Body of pancreas (tissue), 4 donors: Measurements from ENCODE around the gene EEF2. TPM values are rescaled to one million over a fixed set of nuclear protein-coding genes. Genes with fewer than 3 reads are reported as not detected.

ENCODE experiments used
- ATAC-seq: fragments of 150-250 bp; one replicate; pipeline ENCODE4 v1.9.1; 2016
- DNase-seq, 4 donors: peaks; one replicate each; pipeline ENCODE4 v3.0.0-alpha.2; 2019
- H3K27ac ChIP-seq, 4 donors: fragments of 200-600 bp; sonication (generic); 1 replicate in 3 of 4; 2 replicates in 1 of 4; pipeline versions ENCODE4 v1.5.1 to v1.6.1; 2016 to 2019; ENCODE audit warnings: mild to moderate bottlenecking in 1 of 4, mixed read lengths in 1 of 4, moderate library complexity in 1 of 4
- H3K27me3 ChIP-seq, 2 donors: fragments of 200-600 bp; sonication (generic); one replicate each; pipeline ENCODE4 v1.6.0; 2016; ENCODE audit warnings: mild to moderate bottlenecking in 1 of 2
- H3K36me3 ChIP-seq, 2 donors: fragments of 200-600 bp; sonication (generic); replicated peaks in 1 of 2; 2 replicates each; pipeline ENCODE4 v1.5.1; 2016; ENCODE audit warnings: low read depth in 2 of 2; ENCODE audit not compliant: insufficient read depth in 1 of 2
- H3K4me1 ChIP-seq: fragments of 200-600 bp; sonication (generic); one replicate; pipeline ENCODE4 v1.6.0; 2016
- H3K4me3 ChIP-seq, 2 donors: fragments of 200-600 bp; sonication (generic); 1 replicate in 1 of 2; 2 replicates in 1 of 2; pipeline ENCODE4 v1.5.1; 2016 to 2019
- H3K9me3 ChIP-seq, 3 donors: fragments of 200-600 bp; sonication (generic); 1 replicate in 2 of 3; 2 replicates in 1 of 3; pipeline ENCODE4 v1.5.1; 2016
- CTCF ChIP-seq, 7 experiments: fragments of 450-650 bp in 4 of 7; fragments of 200-600 bp in 3 of 7; sonication (generic) in 3 of 7; IDR thresholded peaks; one replicate each; pipeline ENCODE4 v1.5.1; 2016 to 2019; ENCODE audit warnings: antibody characterized with exemption in 7 of 7
- POLR2A ChIP-seq, 3 donors: fragments of 450-650 bp; IDR thresholded peaks; one replicate each; pipeline ENCODE4 v1.6.1; 2016; ENCODE audit warnings: antibody characterized with exemption in 3 of 3, mild to moderate bottlenecking in 2 of 3
- WGBS, 2 donors: methylation state at CpG; one replicate each; pipeline ENCODE4 v1.1.5; 2017; 5-methylcytosine and 5-hydroxymethylcytosine counted together
- intact Hi-C: fragments of 100-400 bp; cut with DNase I; formaldehyde crosslinking; loops from one replicate; pipeline ENCODE4 v1.15.1; 2023
- total RNA-seq, 2 donors: library from RNA; depleted of rRNA; stranded (reverse); fragments of >200 nt; gene quantifications; one replicate each; pipeline ENCODE4 v1.1.0, GENCODE V29; 2016

EEF2 gene
- total RNA-seq, 2 donors from 2014 or later = 1,656 to 1,704 TPM

- no peaks in the 10 kb centered on the region for H3K36me3 ChIP-seq
- intact Hi-C loops = no loop called here
- ATAC-seq = no peak
- DNase-seq = no peak
- no peaks in the 10 kb centered on the region for H3K4me1 ChIP-seq
- no peak overlapping the region for H3K4me3 ChIP-seq
- no peaks in the 10 kb centered on the region for H3K27me3 ChIP-seq
- WGBS, 2 donors = 60 to 64% methylated on average over 6 of the region's 6 CpGs
- TF ChIP-seq CTCF (IDR thresholded peaks at IDR 0.05) (no peak), POLR2A (IDR thresholded peaks at IDR 0.05) (no peak)
- no peak overlapping the region for H3K27ac ChIP-seq
- H3K9me3 ChIP-seq = no peaks in the 10 kb centered on the region
Observed at GRCh38 chr19:3995607-3996006, 10.3 kb upstream of the EEF2 start.

- Histone ChIP-seq H3K4me3 (no peak overlapping the region), H3K4me1 (peaks cover 23% of the 10 kb centered on the region), H3K27me3 (no peaks in the 10 kb centered on the region), H3K36me3 (no peaks in the 10 kb centered on the region), H3K27ac (no peak overlapping the region), H3K9me3 (no peaks in the 10 kb centered on the region)
- intact Hi-C loops = no loop called here
- DNase-seq (no peak), ATAC-seq (no peak)
- WGBS, 2 donors = 64 to 68% methylated on average over 3 of the region's 3 CpGs
- TF ChIP-seq CTCF (IDR thresholded peaks at IDR 0.05) = no peak
- TF ChIP-seq POLR2A (IDR thresholded peaks at IDR 0.05) = no peak
Observed at GRCh38 chr19:3990815-3991117, 5.5 kb upstream of the EEF2 start.

- Histone ChIP-seq H3K4me1 (peaks cover 45% of the 10 kb centered on the region), H3K27ac (peak overlapping the region in 1 of 4 donors; percentile 97), H3K27me3 (no peaks in the 10 kb centered on the region), H3K4me3 (no peak overlapping the region), H3K36me3 (peaks cover 3 to 6% of the 10 kb centered on the region in 2 donors), H3K9me3 (no peaks in the 10 kb centered on the region)
- intact Hi-C loops = no loop called here
- DNase-seq (peak; percentile 91 to 95 (median 92)), ATAC-seq (peak; percentile 45)
- TF ChIP-seq POLR2A (IDR thresholded peaks at IDR 0.05) (no peak), CTCF (IDR thresholded peaks at IDR 0.05) (peak; percentile 81 to 98 (median 87))
- WGBS, 2 donors = 9% methylated on average over 30 of the region's 30 CpGs
Observed at GRCh38 chr19:3987619-3988371, 2.5 kb upstream of the EEF2 start.

GRCh38 chr19:3986260-3987041, 1.2 kb upstream of the EEF2 start:
- 2% methylated on average over 21 of the region's 21 CpGs for WGBS, 2 donors
- DNase-seq (peak; percentile 66 to 78 (median 72)), ATAC-seq (peak; percentile 56)
- Histone ChIP-seq H3K27me3 (no peaks in the 10 kb centered on the region), H3K4me3 (no peak overlapping the region), H3K4me1 (peaks cover 56% of the 10 kb centered on the region), H3K36me3 (peaks cover 8 to 19% of the 10 kb centered on the region in 2 donors), H3K9me3 (no peaks in the 10 kb centered on the region), H3K27ac (peak overlapping the region in 3 of 4 donors; percentile 93 to 97 (median 95))
- TF ChIP-seq CTCF (IDR thresholded peaks at IDR 0.05) (peak; percentile 36 to 74 (median 70)), POLR2A (IDR thresholded peaks at IDR 0.05) (no peak)
- intact Hi-C loops = no loop called here
